Urinary bladder (tissue), 4 donors: ENCODE measurements around the gene RHOT2. TPM values are rescaled to one million over a fixed set of nuclear protein-coding genes. Genes with fewer than 3 reads are reported as not detected.

Experiments used
- DNase-seq: peaks from one replicate; pipeline ENCODE4 v3.0.0-alpha.2; 2015; ENCODE audit errors: extremely low spot score
- H3K27ac ChIP-seq: one replicate; pipeline ENCODE4 v1.5.1; 2013; ENCODE audit warnings: low read depth, mild to moderate bottlenecking, moderate library complexity
- H3K36me3 ChIP-seq: one replicate; pipeline ENCODE4 v1.6.1; 2013; ENCODE audit warnings: mild to moderate bottlenecking, moderate library complexity; ENCODE audit not compliant: insufficient read depth
- H3K4me1 ChIP-seq: one replicate; pipeline ENCODE4 v1.6.1; 2013; ENCODE audit warnings: mild to moderate bottlenecking, moderate library complexity; ENCODE audit not compliant: insufficient read depth
- H3K4me3 ChIP-seq: one replicate; pipeline ENCODE4 v1.5.1; 2013; ENCODE audit warnings: low read depth, low read length
- WGBS: extraction: QIAGEN DNeasy Blood & Tissue Kit; methylation state at CpG from one replicate; pipeline ENCODE4 v1.1.7; 2013; 5-methylcytosine and 5-hydroxymethylcytosine counted together
- polyA plus RNA-seq: library from polyadenylated mRNA; stranded (reverse); fragments of 200-250 nt; gene quantifications from one replicate; pipeline ENCODE4 v1.2.3, GENCODE V29; 2013
- total RNA-seq: library from RNA; depleted of rRNA; stranded (reverse); fragments of >200 nt; gene quantifications from one replicate; pipeline ENCODE4 v1.2.3, GENCODE V29; 2014
- donor health status: healthy with polysubstance abuse.
- donor health status: healthy.

RHOT2 gene
- total and polyA plus RNA-seq, 2 donors: 26.0 to 103 TPM

DNA sequence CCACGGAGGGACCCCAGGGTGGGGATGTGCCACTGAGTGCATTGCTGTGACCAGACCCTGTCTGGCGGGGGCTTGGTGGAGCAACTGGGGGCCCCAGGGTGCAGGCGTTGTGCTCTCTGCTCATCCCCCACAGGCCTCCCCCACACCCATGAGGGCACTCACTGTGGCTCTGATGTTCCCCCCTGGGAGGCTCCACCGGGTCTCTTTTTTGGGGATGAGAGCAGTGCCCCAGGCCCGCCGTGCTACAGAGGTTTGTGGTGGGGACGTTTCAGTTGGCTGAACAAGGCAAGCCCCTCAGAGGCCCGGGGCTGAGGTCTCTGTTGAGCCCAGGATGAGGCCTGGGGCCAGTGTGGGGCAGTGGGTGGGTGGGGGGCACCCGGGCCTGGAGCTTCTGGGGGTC lies 55.8 kb downstream of the RHOT2 start:
- Histone ChIP-seq H3K36me3 (no peaks in the 10 kb centered on the region), H3K4me1 (no peaks in the 10 kb centered on the region), H3K4me3 (no peak overlapping the region), H3K27ac (no peak overlapping the region)
- no peak for DNase-seq
- WGBS: 85% methylated on average over 9 of the region's 9 CpGs

Other genes with a start within 250 kb of the RHOT2 start
- gene RAB11FIP3, start 242.5 kb upstream of the RHOT2 start, total RNA-seq: 16.8 TPM
- gene RAB11FIP3, start 242.5 kb upstream of the RHOT2 start, polyA plus RNA-seq: 57.0 TPM
- 12.7 TPM for gene CAPN15, start 140.4 kb upstream of the RHOT2 start, total RNA-seq
- 30.3 TPM for gene CAPN15, start 140.4 kb upstream of the RHOT2 start, polyA plus RNA-seq
- not detected for gene PRR35, start 107.7 kb upstream of the RHOT2 start, total RNA-seq
- not detected for gene PRR35, start 107.7 kb upstream of the RHOT2 start, polyA plus RNA-seq
- 1.0 TPM for gene NHLRC4, start 101.1 kb upstream of the RHOT2 start, total RNA-seq
- 1.8 TPM for gene NHLRC4, start 101.1 kb upstream of the RHOT2 start, polyA plus RNA-seq
- 11.8 TPM for gene PIGQ, start 98.2 kb upstream of the RHOT2 start, total RNA-seq
- 39.0 TPM for gene PIGQ, start 98.2 kb upstream of the RHOT2 start, polyA plus RNA-seq
- 6.9 TPM for gene RAB40C, start 78.1 kb upstream of the RHOT2 start, total RNA-seq
- 30.9 TPM for gene RAB40C, start 78.1 kb upstream of the RHOT2 start, polyA plus RNA-seq
- 0.37 TPM for gene WFIKKN1, start 37.1 kb upstream of the RHOT2 start, total RNA-seq
- gene WFIKKN1, start 37.1 kb upstream of the RHOT2 start, polyA plus RNA-seq: 0.30 TPM
- gene METTL26, start 31.8 kb upstream of the RHOT2 start, total RNA-seq: 26.7 TPM
- 135 TPM for gene METTL26, start 31.8 kb upstream of the RHOT2 start, polyA plus RNA-seq
- gene MCRIP2, start 26.3 kb upstream of the RHOT2 start, total RNA-seq: 5.1 TPM
- 42.6 TPM for gene MCRIP2, start 26.3 kb upstream of the RHOT2 start, polyA plus RNA-seq
- gene WDR90, start 18.8 kb upstream of the RHOT2 start, total RNA-seq: 15.8 TPM
- 21.9 TPM for gene WDR90, start 18.8 kb upstream of the RHOT2 start, polyA plus RNA-seq
- 0.95 TPM for gene RHBDL1, start 7.5 kb downstream of the RHOT2 start, total RNA-seq
- gene RHBDL1, start 7.5 kb downstream of the RHOT2 start, polyA plus RNA-seq: 1.3 TPM
- gene STUB1, start 12.3 kb downstream of the RHOT2 start, total RNA-seq: 29.4 TPM
- 132 TPM for gene STUB1, start 12.3 kb downstream of the RHOT2 start, polyA plus RNA-seq
- gene JMJD8, start 16.2 kb downstream of the RHOT2 start, total RNA-seq: 28.3 TPM
- gene JMJD8, start 16.2 kb downstream of the RHOT2 start, polyA plus RNA-seq: 91.4 TPM
- gene WDR24, start 22.3 kb downstream of the RHOT2 start, total RNA-seq: 2.7 TPM
- gene WDR24, start 22.3 kb downstream of the RHOT2 start, polyA plus RNA-seq: 12.9 TPM
- gene FBXL16, start 37.7 kb downstream of the RHOT2 start, total RNA-seq: 0.26 TPM
- 0.68 TPM for gene FBXL16, start 37.7 kb downstream of the RHOT2 start, polyA plus RNA-seq
- gene METRN, start 47.0 kb downstream of the RHOT2 start, total RNA-seq: 14.5 TPM
- gene METRN, start 47.0 kb downstream of the RHOT2 start, polyA plus RNA-seq: 42.9 TPM
- 7.9 TPM for gene ANTKMT, start 53.0 kb downstream of the RHOT2 start, total RNA-seq
- 29.3 TPM for gene ANTKMT, start 53.0 kb downstream of the RHOT2 start, polyA plus RNA-seq
- gene CCDC78, start 58.3 kb downstream of the RHOT2 start, total RNA-seq: 0.74 TPM
- 0.49 TPM for gene CCDC78, start 58.3 kb downstream of the RHOT2 start, polyA plus RNA-seq
- gene HAGHL, start 59.0 kb downstream of the RHOT2 start, total RNA-seq: 1.1 TPM
- 3.5 TPM for gene HAGHL, start 59.0 kb downstream of the RHOT2 start, polyA plus RNA-seq
- gene CIAO3, start 72.9 kb downstream of the RHOT2 start, total RNA-seq: 33.4 TPM
- gene CIAO3, start 72.9 kb downstream of the RHOT2 start, polyA plus RNA-seq: 26.6 TPM
- 0.74 TPM for gene MSLN, start 92.6 kb downstream of the RHOT2 start, total RNA-seq
- 0.41 TPM for gene MSLN, start 92.6 kb downstream of the RHOT2 start, polyA plus RNA-seq
- 8.1 TPM for gene RPUSD1, start 120.2 kb downstream of the RHOT2 start, total RNA-seq
- 21.6 TPM for gene RPUSD1, start 120.2 kb downstream of the RHOT2 start, polyA plus RNA-seq
- 8.6 TPM for gene CHTF18, start 120.5 kb downstream of the RHOT2 start, total RNA-seq
- 16.7 TPM for gene CHTF18, start 120.5 kb downstream of the RHOT2 start, polyA plus RNA-seq
- not detected for gene GNG13, start 132.6 kb downstream of the RHOT2 start, total RNA-seq
- not detected for gene GNG13, start 132.6 kb downstream of the RHOT2 start, polyA plus RNA-seq